ENCODE results near the gene ARL6IP4.

The ARL6IP4 gene

GRCh38 chr12:122974274-122974891 is 6.1 kb upstream of the ARL6IP4 start (continued):
- TF ChIP-seq ZNF26 (tag by site-specific recombination; IDR thresholded peaks at IDR 0.05), result no peak
- TF ChIP-seq ZSCAN30 (tag by site-specific recombination; IDR thresholded peaks at IDR 0.05), result no peak; the same call in 1 of the 2 replicates
- TF ChIP-seq ZNF416 (tag by site-specific recombination; IDR thresholded peaks at IDR 0.05), result no peak
- no peak for TF ChIP-seq ZBTB44 (tag by site-specific recombination; IDR thresholded peaks at IDR 0.05)
- TF ChIP-seq ZNF76 (tag by site-specific recombination; IDR thresholded peaks at IDR 0.05; ENCODE audit: borderline replicate concordance, low read depth), result peak; percentile 50
- TF ChIP-seq ZNF18 (tag by site-specific recombination; IDR thresholded peaks at IDR 0.05), result no peak
- TF ChIP-seq ZNF776 (tag by site-specific recombination; IDR thresholded peaks at IDR 0.05; ENCODE audit: borderline replicate concordance), result no peak
- TF ChIP-seq OVOL3 (tag by site-specific recombination; IDR thresholded peaks at IDR 0.05), result no peak
- TF ChIP-seq ZNF324 (tag by site-specific recombination; IDR thresholded peaks at IDR 0.05), result peak; percentile 65; the same call in 1 of the 2 replicates
- peak; percentile 7; the same call in 1 of the 2 replicates for TF ChIP-seq GLIS2 (tag by site-specific recombination; IDR thresholded peaks at IDR 0.05)
- TF ChIP-seq, protein P1, sequence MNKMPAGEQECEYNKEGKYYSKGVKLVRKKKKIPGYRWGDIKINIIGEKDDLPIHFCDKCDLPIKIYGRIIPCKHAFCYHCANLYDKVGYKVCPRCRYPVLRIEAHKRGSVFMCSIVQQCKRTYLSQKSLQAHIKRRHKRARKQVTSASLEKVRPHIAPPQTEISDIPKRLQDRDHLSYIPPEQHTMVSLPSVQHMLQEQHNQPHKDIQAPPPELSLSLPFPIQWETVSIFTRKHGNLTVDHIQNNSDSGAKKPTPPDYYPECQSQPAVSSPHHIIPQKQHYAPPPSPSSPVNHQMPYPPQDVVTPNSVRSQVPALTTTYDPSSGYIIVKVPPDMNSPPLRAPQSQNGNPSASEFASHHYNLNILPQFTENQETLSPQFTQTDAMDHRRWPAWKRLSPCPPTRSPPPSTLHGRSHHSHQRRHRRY (tag by site-specific recombination; IDR thresholded peaks at IDR 0.05), result no peak
- TF ChIP-seq ZNF350 (tag by site-specific recombination; IDR thresholded peaks at IDR 0.05), result no peak
- TF ChIP-seq ZBTB48 (tag by site-specific recombination; IDR thresholded peaks at IDR 0.05), result no peak
- no peak for TF ChIP-seq ZNF555 (tag by site-specific recombination; conservative IDR thresholded peaks at IDR 0.05)
- no peak; the same call in 1 of the 2 replicates for TF ChIP-seq ZBTB21 (tag by site-specific recombination; IDR thresholded peaks at IDR 0.05)
- no peak for TF ChIP-seq ZNF558 (tag by site-specific recombination; IDR thresholded peaks at IDR 0.05)
- TF ChIP-seq ZSCAN16 (tag by site-specific recombination; IDR thresholded peaks at IDR 0.05), result no peak
- TF ChIP-seq SETDB1 (IDR thresholded peaks at IDR 0.05; ENCODE audit: insufficient read length, low read length), result no peak
- TF ChIP-seq TRIM28 (IDR thresholded peaks at IDR 0.05; ENCODE audit: borderline replicate concordance, low read length), result no peak
- TF ChIP-seq PRDM1 (tag by site-specific recombination; IDR thresholded peaks at IDR 0.05), result no peak
- peak; percentile 51; the same call in 1 of the 2 replicates for TF ChIP-seq ATF2 (tag by site-specific recombination; IDR thresholded peaks at IDR 0.05; ENCODE audit: low read depth)
- no peak for TF ChIP-seq ZNF391 (tag by site-specific recombination; IDR thresholded peaks at IDR 0.05; ENCODE audit: borderline replicate concordance, low read depth)
- peak; percentile 9; the same call in 1 of the 2 replicates for TF ChIP-seq ZNF600 (tag by site-specific recombination; IDR thresholded peaks at IDR 0.05)
- TF ChIP-seq PRDM10 (tag by site-specific recombination; IDR thresholded peaks at IDR 0.05), result peak; percentile 15; the same call in 1 of the 2 replicates
- TF ChIP-seq SCRT2 (tag by site-specific recombination; IDR thresholded peaks at IDR 0.05), result no peak
- peak; percentile 89 for TF ChIP-seq KLF9 (tag by site-specific recombination; IDR thresholded peaks at IDR 0.05; ENCODE audit: low read depth)
- TF ChIP-seq ZBTB7A (tag by site-specific recombination; IDR thresholded peaks at IDR 0.05; ENCODE audit: low read depth), result no peak
- TF ChIP-seq ZSCAN4 (tag by site-specific recombination; IDR thresholded peaks at IDR 0.05), result no peak
